Measurements from ENCODE around the gene AGBL1. TPM values are rescaled to one million over a fixed set of nuclear protein-coding genes. Genes with fewer than 3 reads are reported as not detected.

AGBL1 gene
- total and polyA plus RNA-seq, 2 donors (not counting 3 experiments of a cell fraction or from before 2014, with no cell fraction given): not detected

DNA sequence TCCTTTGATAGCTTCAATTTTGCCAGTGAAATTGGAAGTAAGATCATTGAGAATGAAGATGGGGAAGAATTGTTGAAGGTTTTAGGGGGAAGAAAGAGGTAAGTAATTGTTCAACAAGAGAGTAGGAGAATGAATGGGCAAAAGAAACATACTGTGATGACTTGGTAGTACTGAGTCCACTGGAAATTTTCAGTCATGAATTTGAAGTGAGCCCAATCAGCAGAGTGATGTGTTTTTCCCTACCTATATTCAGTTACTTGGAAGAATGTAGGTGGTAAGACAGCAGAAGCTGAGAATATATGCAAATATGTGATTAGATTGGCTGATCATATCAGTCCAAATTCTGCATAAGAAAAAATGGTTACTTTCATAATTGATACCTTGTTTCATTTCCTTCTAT is 569.6 kb downstream of the AGBL1 start:
- Histone ChIP-seq H2AFZ (ENCODE audit: low read depth, low read length) (no peak overlapping the region), H3K4me2 (ENCODE audit: insufficient read depth, low read length) (no peak overlapping the region), H3K4me1 (ENCODE audit: control insufficient read depth, extremely low read depth, insufficient read depth, low read length) (no peaks in the 10 kb centered on the region), H3K9ac (replicated peaks; ENCODE audit: extremely low read depth, insufficient read depth, low read length) (no peak overlapping the region), H3K79me2 (ENCODE audit: control insufficient read depth, insufficient read depth, low read length) (no peaks in the 10 kb centered on the region), H3K9me1 (replicated peaks; ENCODE audit: control insufficient read depth, extremely low read depth, insufficient read depth, low read length) (no peaks in the 10 kb centered on the region), H3K4me3 (replicated peaks in 1 of 3; ENCODE audit: insufficient read depth in 1 of 3, low read depth in 1 of 3, low read length in 3 of 3) (no peak overlapping the region), H3K36me3 (ENCODE audit: control insufficient read depth in 2 of 2, extremely low read depth in 1 of 2, insufficient read depth in 2 of 2, low read length in 2 of 2) (no peaks in the 10 kb centered on the region), H3K27ac (ENCODE audit: insufficient read depth, low read depth, low read length) (no peak overlapping the region), H4K20me1 (replicated peaks; ENCODE audit: control insufficient read depth, extremely low read depth, insufficient read depth, low read length) (no peaks in the 10 kb centered on the region), H3K27me3 (ENCODE audit: control insufficient read depth in 2 of 2, insufficient read depth in 2 of 2, low read length in 2 of 2) (no peaks in the 10 kb centered on the region), H3K9me3 (replicated peaks; ENCODE audit: control insufficient read depth, insufficient read depth, low read length) (no peaks in the 10 kb centered on the region)
- intact Hi-C loops (cut with micrococcal nuclease) (no loop called here), dilution Hi-C loops (cut with MboI; ENCODE audit: extremely low pct_ligation_motif_present, low sequenced_read_pairs) (no loop called here)
- no peak for DNase-seq (ENCODE audit: low read depth, low spot score)
- no peak for FAIRE-seq
- POLR2A ChIA-PET: no interaction called here
- no TSS peak for BruUV-seq (replicated peaks)
- TF ChIP-seq JUN (IDR thresholded peaks at IDR 0.05; ENCODE audit: borderline replicate concordance, insufficient read depth, insufficient read length, low read depth): no peak
- TF ChIP-seq MYC (IDR thresholded peaks at IDR 0.05; ENCODE audit: low read depth, low read length): no peak
- no peak for TF ChIP-seq GATA2 (IDR thresholded peaks at IDR 0.05; ENCODE audit: insufficient read depth, insufficient read length, low read depth, low read length)
- no peak for TF ChIP-seq FOS (IDR thresholded peaks at IDR 0.05; ENCODE audit: borderline replicate concordance, insufficient read depth, low read length)
- TF ChIP-seq EZH2 (IDR thresholded peaks at IDR 0.05; ENCODE audit: borderline replicate concordance, low read depth, low read length, severe bottlenecking): no peak
- no peak for TF ChIP-seq POLR2AphosphoS5 (IDR thresholded peaks at IDR 0.05; ENCODE audit: insufficient read depth, low read depth, low read length)
- TF ChIP-seq, protein P1, sequence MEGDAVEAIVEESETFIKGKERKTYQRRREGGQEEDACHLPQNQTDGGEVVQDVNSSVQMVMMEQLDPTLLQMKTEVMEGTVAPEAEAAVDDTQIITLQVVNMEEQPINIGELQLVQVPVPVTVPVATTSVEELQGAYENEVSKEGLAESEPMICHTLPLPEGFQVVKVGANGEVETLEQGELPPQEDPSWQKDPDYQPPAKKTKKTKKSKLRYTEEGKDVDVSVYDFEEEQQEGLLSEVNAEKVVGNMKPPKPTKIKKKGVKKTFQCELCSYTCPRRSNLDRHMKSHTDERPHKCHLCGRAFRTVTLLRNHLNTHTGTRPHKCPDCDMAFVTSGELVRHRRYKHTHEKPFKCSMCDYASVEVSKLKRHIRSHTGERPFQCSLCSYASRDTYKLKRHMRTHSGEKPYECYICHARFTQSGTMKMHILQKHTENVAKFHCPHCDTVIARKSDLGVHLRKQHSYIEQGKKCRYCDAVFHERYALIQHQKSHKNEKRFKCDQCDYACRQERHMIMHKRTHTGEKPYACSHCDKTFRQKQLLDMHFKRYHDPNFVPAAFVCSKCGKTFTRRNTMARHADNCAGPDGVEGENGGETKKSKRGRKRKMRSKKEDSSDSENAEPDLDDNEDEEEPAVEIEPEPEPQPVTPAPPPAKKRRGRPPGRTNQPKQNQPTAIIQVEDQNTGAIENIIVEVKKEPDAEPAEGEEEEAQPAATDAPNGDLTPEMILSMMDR (IDR thresholded peaks at IDR 0.05; ENCODE audit: extremely low read depth in 1 of 2, insufficient read depth in 1 of 2, low read depth in 1 of 2, low read length in 2 of 2): no peak
- TF ChIP-seq, protein P2, sequence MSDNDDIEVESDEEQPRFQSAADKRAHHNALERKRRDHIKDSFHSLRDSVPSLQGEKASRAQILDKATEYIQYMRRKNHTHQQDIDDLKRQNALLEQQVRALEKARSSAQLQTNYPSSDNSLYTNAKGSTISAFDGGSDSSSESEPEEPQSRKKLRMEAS (IDR thresholded peaks at IDR 0.05; ENCODE audit: insufficient read depth, insufficient read length): no peak
- no peak for TF ChIP-seq POLR2A (IDR thresholded peaks at IDR 0.05; ENCODE audit: low read depth, low read length)
- CTCF ChIA-PET: no interaction called here

Data from endothelial cell of umbilical vein (primary cell).